ENCODE results near the gene PREX1.

DNA sequence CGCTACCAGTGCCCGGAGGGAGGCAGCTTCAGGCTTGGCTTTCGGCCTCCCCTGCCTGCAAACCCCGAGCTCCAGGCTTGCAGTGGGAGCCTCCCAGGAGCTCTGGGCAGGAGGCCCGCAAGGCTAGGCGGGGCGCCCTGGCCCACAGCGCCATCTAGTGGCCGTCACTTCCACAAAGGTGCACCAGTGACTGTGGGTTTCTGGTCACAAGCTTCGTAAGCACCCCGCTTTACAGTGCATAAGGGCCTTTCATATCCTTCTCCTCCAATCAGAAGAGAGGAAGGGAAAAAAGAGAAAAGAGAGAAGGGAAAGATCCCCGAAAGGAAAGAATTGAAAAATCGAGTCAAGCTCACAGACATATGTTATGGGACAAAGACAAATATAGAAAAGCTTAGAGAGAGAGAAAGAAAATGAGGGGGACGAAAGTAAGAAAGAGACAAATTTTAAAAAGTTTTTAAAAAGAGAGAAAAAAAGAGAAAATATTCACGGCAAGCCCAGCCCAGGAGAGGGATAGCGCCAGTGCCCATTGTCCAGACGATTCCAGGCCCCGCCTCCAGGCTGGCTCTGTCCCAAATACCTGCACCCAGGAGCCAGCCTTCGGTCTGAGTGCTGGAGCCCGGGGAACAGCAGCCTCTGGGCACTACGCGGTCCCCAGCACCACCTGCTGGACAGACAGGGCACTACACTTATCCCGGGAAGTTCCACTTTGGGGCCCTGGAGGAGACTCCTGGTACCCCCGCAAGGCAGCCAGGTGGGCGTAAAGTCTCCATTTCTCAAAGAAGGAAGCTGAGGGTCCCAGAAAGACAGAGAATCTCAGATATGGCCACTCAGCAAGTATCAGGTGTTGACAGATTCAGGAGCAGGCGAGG lies 207.1 kb downstream of the PREX1 start:
- TF ChIP-seq, protein P1, sequence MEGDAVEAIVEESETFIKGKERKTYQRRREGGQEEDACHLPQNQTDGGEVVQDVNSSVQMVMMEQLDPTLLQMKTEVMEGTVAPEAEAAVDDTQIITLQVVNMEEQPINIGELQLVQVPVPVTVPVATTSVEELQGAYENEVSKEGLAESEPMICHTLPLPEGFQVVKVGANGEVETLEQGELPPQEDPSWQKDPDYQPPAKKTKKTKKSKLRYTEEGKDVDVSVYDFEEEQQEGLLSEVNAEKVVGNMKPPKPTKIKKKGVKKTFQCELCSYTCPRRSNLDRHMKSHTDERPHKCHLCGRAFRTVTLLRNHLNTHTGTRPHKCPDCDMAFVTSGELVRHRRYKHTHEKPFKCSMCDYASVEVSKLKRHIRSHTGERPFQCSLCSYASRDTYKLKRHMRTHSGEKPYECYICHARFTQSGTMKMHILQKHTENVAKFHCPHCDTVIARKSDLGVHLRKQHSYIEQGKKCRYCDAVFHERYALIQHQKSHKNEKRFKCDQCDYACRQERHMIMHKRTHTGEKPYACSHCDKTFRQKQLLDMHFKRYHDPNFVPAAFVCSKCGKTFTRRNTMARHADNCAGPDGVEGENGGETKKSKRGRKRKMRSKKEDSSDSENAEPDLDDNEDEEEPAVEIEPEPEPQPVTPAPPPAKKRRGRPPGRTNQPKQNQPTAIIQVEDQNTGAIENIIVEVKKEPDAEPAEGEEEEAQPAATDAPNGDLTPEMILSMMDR (conservative IDR thresholded peaks at IDR 0.05; ENCODE audit: low read length), result peak; percentile 82
- TF ChIP-seq EZH2phosphoT487 (IDR thresholded peaks at IDR 0.05; ENCODE audit: borderline replicate concordance, low read depth, low read length), result no peak

All from OCI-LY7 (cell line).